Mesenchymal stem cell (in vitro differentiated cells and primary cell): Measurements from ENCODE around the gene PPP1R26. TPM values are rescaled to one million over a fixed set of nuclear protein-coding genes. Genes with fewer than 3 reads are reported as not detected.
"Not testable (repeated sequence)": the region's sequence is repeated elsewhere in the genome, so short reads cannot be mapped to it uniquely, and the experiment has no call there.

Source experiments
- DNase-seq: peaks from one replicate; pipeline ENCODE4 v3.0.0-alpha.2; 2013
- H2AFZ ChIP-seq: one replicate; pipeline ENCODE4 v1.6.1; 2013; ENCODE audit warnings: low read depth, mild to moderate bottlenecking, control low read depth, inconsistent platforms, low read length, moderate library complexity
- H2AK5ac ChIP-seq: 2 replicates; pipeline ENCODE4 v1.6.1; 2013; ENCODE audit warnings: low read length, moderate library complexity, mild to moderate bottlenecking, inconsistent platforms; ENCODE audit not compliant: severe bottlenecking
- H2BK120ac ChIP-seq: one replicate; pipeline ENCODE4 v1.6.1; 2013; ENCODE audit warnings: low read depth, mild to moderate bottlenecking, inconsistent platforms, low read length, moderate library complexity
- H2BK12ac ChIP-seq, 2 experiments: one replicate each; pipeline ENCODE4 v1.6.1; 2013; ENCODE audit warnings: inconsistent platforms in 2 of 2, low read length in 2 of 2, mild to moderate bottlenecking in 2 of 2, moderate library complexity in 2 of 2, control low read depth in 1 of 2
- H2BK15ac ChIP-seq: one replicate; pipeline ENCODE4 v1.6.1; 2013; ENCODE audit warnings: mild to moderate bottlenecking, low read depth, inconsistent platforms; ENCODE audit not compliant: poor library complexity, severe bottlenecking
- H2BK5ac ChIP-seq: 2 replicates; pipeline ENCODE4 v1.6.1; 2013; ENCODE audit warnings: low read depth, mild to moderate bottlenecking, low read length, control low read depth, inconsistent platforms; ENCODE audit not compliant: poor library complexity, severe bottlenecking
- H3K14ac ChIP-seq, 2 experiments: one replicate each; pipeline ENCODE4 v1.6.1; 2013; ENCODE audit warnings: inconsistent platforms in 2 of 2, low read length in 2 of 2, control low read depth in 1 of 2, mild to moderate bottlenecking in 1 of 2, moderate library complexity in 1 of 2
- H3K18ac ChIP-seq, 2 experiments: one replicate each; pipeline ENCODE4 v1.6.1; 2013; ENCODE audit warnings: inconsistent platforms in 2 of 2, low read length in 2 of 2, control low read depth in 1 of 2, low read depth in 1 of 2, mild to moderate bottlenecking in 1 of 2
- H3K23ac ChIP-seq, 2 experiments: one replicate each; pipeline ENCODE4 v1.6.1; 2013; ENCODE audit warnings: inconsistent platforms in 2 of 2, low read length in 2 of 2, mild to moderate bottlenecking in 2 of 2, moderate library complexity in 2 of 2, control low read depth in 1 of 2
- H3K27ac ChIP-seq: 2 replicates; pipeline ENCODE4 v1.5.1; 2013; ENCODE audit warnings: mild to moderate bottlenecking, moderate library complexity, low read length, control low read depth, inconsistent platforms; ENCODE audit not compliant: poor library complexity, severe bottlenecking
- H3K27me3 ChIP-seq, 2 experiments: 2 replicates each; pipeline versions ENCODE4 v1.6.1 to v1.7.0; 2013; ENCODE audit warnings: low read length in 2 of 2, mild to moderate bottlenecking in 2 of 2, moderate library complexity in 2 of 2, control low read depth in 1 of 2, inconsistent platforms in 1 of 2; ENCODE audit not compliant: control insufficient read depth in 1 of 2, insufficient read depth in 1 of 2
- H3K36me3 ChIP-seq, 2 experiments: 2 replicates each; pipeline versions ENCODE4 v1.6.1 to v1.7.0; 2013; ENCODE audit warnings: low read length in 2 of 2, control low read depth in 1 of 2, inconsistent platforms in 1 of 2, low read depth in 1 of 2, mild to moderate bottlenecking in 1 of 2; ENCODE audit not compliant: insufficient read depth in 2 of 2, control insufficient read depth in 1 of 2
- H3K4ac ChIP-seq, 2 experiments: one replicate each; pipeline ENCODE4 v1.6.1; 2013; ENCODE audit warnings: inconsistent platforms in 2 of 2, low read length in 2 of 2, mild to moderate bottlenecking in 2 of 2, moderate library complexity in 2 of 2, control low read depth in 1 of 2, low read depth in 1 of 2
- H3K4me1 ChIP-seq: 2 replicates; pipeline ENCODE4 v1.6.1; 2013; ENCODE audit warnings: low read depth, low read length, control low read depth; ENCODE audit not compliant: control insufficient read depth, insufficient read depth
- H3K4me2 ChIP-seq: 2 replicates; pipeline ENCODE4 v1.6.1; 2013; ENCODE audit warnings: low read length, mild to moderate bottlenecking, inconsistent platforms; ENCODE audit not compliant: poor library complexity, severe bottlenecking
- H3K4me3 ChIP-seq, 2 experiments: 2 replicates each; pipeline versions ENCODE4 v1.5.1 to v1.7.0; 2013; ENCODE audit warnings: low read length in 2 of 2, mild to moderate bottlenecking in 2 of 2, control low read depth in 1 of 2, low read depth in 1 of 2; ENCODE audit not compliant: insufficient read depth in 1 of 2
- H3K79me1 ChIP-seq: replicated peaks from 2 replicates; pipeline ENCODE4 v1.6.1; 2013; ENCODE audit warnings: mild to moderate bottlenecking, control low read depth, low read length, inconsistent platforms; ENCODE audit not compliant: poor library complexity, severe bottlenecking
- H3K9ac ChIP-seq: 2 replicates; pipeline ENCODE4 v1.7.0; 2013; ENCODE audit warnings: mild to moderate bottlenecking, low read length, moderate library complexity
- H3K9me3 ChIP-seq: 2 replicates; pipeline ENCODE4 v1.7.0; 2013; ENCODE audit warnings: mild to moderate bottlenecking, low read length; ENCODE audit not compliant: control insufficient read depth
- H4K8ac ChIP-seq: one replicate; pipeline ENCODE4 v1.6.1; 2013; ENCODE audit warnings: inconsistent platforms, mild to moderate bottlenecking, low read length, moderate library complexity
- H4K91ac ChIP-seq: one replicate; pipeline ENCODE4 v1.6.1; 2013; ENCODE audit warnings: mild to moderate bottlenecking, low read length, inconsistent platforms
- WGBS: methylation state at CpG from one replicate; pipeline ENCODE4 v1.1.7; 2013; ENCODE audit warnings: mixed read lengths; 5-methylcytosine and 5-hydroxymethylcytosine counted together
- polyA plus RNA-seq, 2 experiments: library from polyadenylated mRNA; stranded (reverse); fragments of 200-250 nt; gene quantifications; one replicate each; pipeline ENCODE4 v1.2.3, GENCODE V29; 2013

Gene PPP1R26
- 6.6 TPM for polyA plus RNA-seq (2013, experiment 1 of 2)
- 6.3 TPM for polyA plus RNA-seq (2013, experiment 2 of 2)

DNA sequence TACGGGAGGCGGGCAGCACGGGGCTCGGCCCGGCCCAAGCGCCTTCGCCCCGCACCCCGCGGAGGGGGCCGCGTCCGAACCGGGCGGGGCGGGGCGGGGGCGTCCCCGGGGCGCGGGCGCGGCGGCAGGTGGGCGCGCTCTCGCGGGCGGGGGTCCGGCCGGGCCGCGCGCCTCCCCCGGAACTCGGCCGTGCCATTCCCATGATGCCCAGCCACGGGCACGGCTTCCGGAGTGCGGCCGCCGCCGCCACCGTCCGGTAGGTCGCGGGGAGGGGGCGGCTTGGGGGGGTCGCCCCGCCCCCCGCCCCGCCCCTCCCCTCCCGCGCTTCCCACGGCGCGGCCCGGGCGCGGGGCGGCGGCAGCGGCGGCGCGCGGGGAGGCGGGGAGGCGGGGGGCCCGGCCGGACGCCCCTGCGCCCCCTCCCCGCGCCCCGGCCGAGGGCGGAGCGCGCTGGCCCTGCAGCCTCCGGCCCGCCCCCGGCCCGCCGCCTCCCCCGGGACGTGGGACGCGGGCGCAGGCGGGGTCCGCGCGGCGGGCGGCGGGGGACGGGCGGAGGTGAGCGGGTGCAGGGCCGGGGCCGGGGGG, at the start of gene PPP1R26:
Gene PPP1R26, plus strand, starts transcription at position 314 of the 584 bp plus-strand sequence. CDS start 4,729 bp downstream, outside the sequence.
- H2AFZ ChIP-seq: peak within 1 kb of the TSS; percentile 85

DNA sequence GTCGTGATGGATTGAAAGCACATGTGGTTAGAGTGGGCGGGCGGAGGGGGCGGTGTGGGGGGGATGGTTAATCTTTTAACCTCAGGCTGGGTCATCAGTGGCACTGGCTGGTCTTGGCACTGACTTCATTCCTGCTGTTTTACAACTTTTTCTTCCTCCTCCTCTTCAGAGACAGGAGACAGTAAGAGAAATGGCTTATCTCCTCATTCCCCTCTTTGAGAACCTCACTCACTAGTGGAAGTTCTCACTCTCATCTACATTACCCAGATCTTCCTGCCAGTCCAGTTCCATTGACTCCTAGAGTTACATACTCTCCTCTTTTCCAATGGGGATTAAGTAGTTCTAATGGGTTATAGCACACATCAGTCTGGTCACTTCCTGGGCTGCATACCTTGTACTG, 42.3 kb upstream of the PPP1R26 start:
- H3K36me3 ChIP-seq: no peaks in the 10 kb centered on the region
- no peak overlapping the region for H2AK5ac ChIP-seq
- H3K14ac ChIP-seq: no peak overlapping the region
- no peak overlapping the region for H3K27ac ChIP-seq
- H3K4me2 ChIP-seq: no peak overlapping the region
- H3K18ac ChIP-seq: no peak overlapping the region
- no peaks in the 10 kb centered on the region for H3K4me1 ChIP-seq
- H4K8ac ChIP-seq: no peak overlapping the region
- 82% methylated on average over 4 of the region's 4 CpGs for WGBS
- H2BK120ac ChIP-seq: no peak overlapping the region
- no peak overlapping the region for H3K4ac ChIP-seq
- H2BK5ac ChIP-seq: no peak overlapping the region
- H3K23ac ChIP-seq: no peak overlapping the region
- no peak for DNase-seq
- no peak overlapping the region for H2AFZ ChIP-seq
- no peak overlapping the region for H4K91ac ChIP-seq
- H3K27me3 ChIP-seq: peaks cover 0 to 12% of the 10 kb centered on the region in 2 experiments
- H3K9me3 ChIP-seq: peaks cover 10% of the 10 kb centered on the region
- H2BK15ac ChIP-seq: no peak overlapping the region
- no peaks in the 10 kb centered on the region for H3K79me1 ChIP-seq
- no peak overlapping the region for H3K4me3 ChIP-seq
- no peak overlapping the region for H3K9ac ChIP-seq
- H2BK12ac ChIP-seq: no peak overlapping the region

More for the DNA sequence above, at the start of gene PPP1R26:
- no peak within 1 kb of the TSS for H2BK5ac ChIP-seq
- H2AK5ac ChIP-seq: no peak within 1 kb of the TSS
- H3K4me1 ChIP-seq: peaks cover 17% of the 10 kb centered on the region
- peak within 1 kb of the TSS; percentile 98 for H3K4me2 ChIP-seq
- peak within 1 kb of the TSS; percentile 82 for H3K9ac ChIP-seq
- peak within 1 kb of the TSS in 1 of 2 experiments; percentile 9 for H3K23ac ChIP-seq
- no peak within 1 kb of the TSS for H3K4ac ChIP-seq
- 20% methylated on average over 1 of the region's 103 CpGs for WGBS
- peaks cover 12 to 17% of the 10 kb centered on the region in 2 experiments for H3K36me3 ChIP-seq
- H2BK12ac ChIP-seq: peak within 1 kb of the TSS in 1 of 2 experiments; percentile 55
- H3K18ac ChIP-seq: peak within 1 kb of the TSS; percentile 11 to 85
- H2BK15ac ChIP-seq: peak within 1 kb of the TSS; percentile 65
- peaks cover 34% of the 10 kb centered on the region for H3K79me1 ChIP-seq
- no peaks in the 10 kb centered on the region for H3K27me3 ChIP-seq
- peak within 1 kb of the TSS; percentile 87 to 90 for H3K4me3 ChIP-seq
- H2BK120ac ChIP-seq: peak within 1 kb of the TSS; percentile 75
- peak within 1 kb of the TSS; percentile 78 to 96 for H3K14ac ChIP-seq
- H3K9me3 ChIP-seq: no peaks in the 10 kb centered on the region
- H4K8ac ChIP-seq: peak within 1 kb of the TSS; percentile 37
- H4K91ac ChIP-seq: peak within 1 kb of the TSS; percentile 22
- no peak for DNase-seq
- H3K27ac ChIP-seq: no peak within 1 kb of the TSS

GRCh38 chr9:135437696-135438095, 41.9 kb upstream of the PPP1R26 start:
- H2BK15ac ChIP-seq, H2BK12ac ChIP-seq, H3K23ac ChIP-seq, H4K8ac ChIP-seq, H3K36me3 ChIP-seq, H2BK5ac ChIP-seq, H3K4me3 ChIP-seq, H3K18ac ChIP-seq, H3K27ac ChIP-seq, H2AK5ac ChIP-seq, DNase-seq, H3K4ac ChIP-seq, H3K9me3 ChIP-seq, H3K9ac ChIP-seq, H2BK120ac ChIP-seq, H3K14ac ChIP-seq, H3K4me1 ChIP-seq, H4K91ac ChIP-seq, H2AFZ ChIP-seq, H3K4me2 ChIP-seq, H3K79me1 ChIP-seq: not testable (repeated sequence)
- 90% methylated on average over 11 of the region's 11 CpGs for WGBS
- peaks cover 0 to 16% of the 10 kb centered on the region in 2 experiments for H3K27me3 ChIP-seq

DNA sequence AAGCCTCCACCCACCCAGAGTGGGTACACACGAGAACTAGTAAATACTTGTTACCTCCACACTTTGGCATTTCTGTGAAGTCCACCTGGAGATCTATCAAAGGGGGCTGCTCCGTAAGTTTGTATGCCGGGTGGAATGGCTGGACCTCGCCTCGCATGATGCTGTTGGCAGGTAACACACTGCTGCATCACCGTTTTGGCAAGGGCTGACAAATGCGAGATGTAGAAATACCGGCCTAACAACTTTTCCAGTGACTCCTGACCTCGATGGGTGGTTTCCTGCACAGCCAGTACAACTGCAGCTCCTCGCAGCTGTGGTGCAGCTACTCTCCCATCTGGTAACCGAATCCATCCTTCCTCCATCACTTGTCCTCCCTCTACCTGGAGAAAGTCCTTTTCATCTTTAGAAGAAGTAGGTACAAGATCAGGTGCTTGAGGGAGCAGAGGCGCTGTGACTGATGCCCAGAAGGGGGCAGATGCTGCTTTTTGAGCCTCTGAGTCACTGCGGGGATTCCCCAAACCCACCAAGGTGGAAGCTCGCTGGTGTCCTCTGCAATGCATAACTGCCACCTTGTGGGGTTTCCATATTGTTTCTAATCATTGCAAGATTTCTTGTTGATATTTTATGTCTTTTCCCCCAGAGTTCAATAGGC, 40.9 kb upstream of the PPP1R26 start:
- not testable (repeated sequence) for H3K9ac ChIP-seq, H3K4me2 ChIP-seq, H4K91ac ChIP-seq, H2BK12ac ChIP-seq, H3K4ac ChIP-seq, H3K4me3 ChIP-seq, DNase-seq, H3K79me1 ChIP-seq, H2AK5ac ChIP-seq, H3K14ac ChIP-seq, H2BK5ac ChIP-seq, H2BK120ac ChIP-seq, H2AFZ ChIP-seq, H3K27ac ChIP-seq, H3K18ac ChIP-seq, H2BK15ac ChIP-seq, H4K8ac ChIP-seq, H3K9me3 ChIP-seq, H3K4me1 ChIP-seq, H3K36me3 ChIP-seq, H3K23ac ChIP-seq
- H3K27me3 ChIP-seq: peaks cover 0 to 18% of the 10 kb centered on the region in 2 experiments
- 85% methylated on average over 11 of the region's 14 CpGs for WGBS
